C4-2B (cell line): Measurements from ENCODE around the gene ALKBH5.

Experiments used
- H3K27ac ChIP-seq: fragments of 450-650 bp; 2 replicates; pipeline ENCODE4 v1.5.1; 2017
- CTCF ChIP-seq: fragments of 450-650 bp; conservative IDR thresholded peaks from 2 replicates; pipeline ENCODE4 v1.5.1; 2017; ENCODE audit warnings: mild to moderate bottlenecking
- ZFX ChIP-seq: fragments of 450-650 bp; IDR thresholded peaks from 2 replicates; pipeline ENCODE4 v1.6.1; 2017

ALKBH5 gene

GRCh38 chr17:18225642-18226283 lies 42.1 kb downstream of the ALKBH5 start:
- H3K27ac ChIP-seq, result peak overlapping the region; percentile 33
- TF ChIP-seq CTCF (no peak), ZFX (peak; percentile 22; the same call in 1 of the 2 replicates)

- TF ChIP-seq ZFX (no peak), CTCF (no peak)
- peak overlapping the region; percentile 33 for H3K27ac ChIP-seq
Measured at GRCh38 chr17:18226284-18226945, 42.8 kb downstream of the ALKBH5 start.

- no peak for TF ChIP-seq CTCF
- no peak for TF ChIP-seq ZFX
- H3K27ac ChIP-seq, result no peak overlapping the region
Measured at GRCh38 chr17:18227635-18228034, 44.0 kb downstream of the ALKBH5 start.

DNA sequence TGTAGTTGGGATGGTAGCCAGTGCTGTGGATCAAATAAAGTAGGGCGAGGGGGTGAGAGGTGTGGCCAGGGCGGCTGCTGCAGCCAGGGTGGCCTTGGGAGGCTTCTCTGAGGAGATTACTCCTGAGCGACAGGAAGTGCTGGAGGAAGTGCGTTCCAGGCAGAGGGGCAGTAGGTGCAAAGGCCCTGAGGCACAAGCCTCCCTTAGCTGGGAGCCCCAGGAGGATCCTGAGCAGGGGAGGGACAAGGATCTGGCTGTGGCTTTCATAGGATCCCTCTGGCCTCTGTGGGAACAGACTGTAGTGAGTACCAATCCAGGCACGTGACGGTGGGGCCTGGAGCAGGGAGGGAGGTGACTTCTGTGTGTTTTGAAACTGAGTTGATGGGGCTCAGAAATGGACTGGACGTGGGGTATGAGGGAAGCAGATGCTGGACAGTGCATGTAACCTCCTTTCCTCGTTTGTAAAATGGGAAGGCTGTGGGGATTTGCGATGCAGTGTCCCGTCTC lies 44.6 kb downstream of the ALKBH5 start:
- TF ChIP-seq CTCF (no peak), ZFX (no peak)
- H3K27ac ChIP-seq, result no peak overlapping the region

- TF ChIP-seq ZFX (no peak), CTCF (no peak)
Measured at GRCh38 chr17:18229254-18229653, 45.6 kb downstream of the ALKBH5 start.

DNA sequence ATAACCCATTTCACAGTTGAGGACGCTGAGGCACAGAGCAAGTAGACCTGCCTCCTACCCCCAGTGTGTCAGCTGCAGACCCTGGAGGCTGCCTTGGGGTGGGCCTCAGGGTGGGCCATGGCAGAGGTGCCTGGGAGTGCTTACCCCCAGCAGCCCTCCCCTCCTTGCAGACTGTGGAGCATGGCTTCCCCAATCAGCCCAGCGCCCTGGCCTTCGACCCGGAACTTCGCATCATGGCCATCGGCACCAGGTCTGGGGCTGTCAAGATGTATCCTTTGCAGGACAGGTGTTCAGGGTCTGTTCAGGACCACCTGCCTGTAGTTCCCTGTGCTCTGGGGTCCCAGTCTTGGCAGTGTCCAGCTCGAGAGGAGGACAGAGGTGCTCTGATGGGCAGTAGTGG lies 46.1 kb downstream of the ALKBH5 start:
- no peak overlapping the region for H3K27ac ChIP-seq
- TF ChIP-seq ZFX (no peak), CTCF (no peak)

More at GRCh38 chr17:18229254-18229653, 45.6 kb downstream of the ALKBH5 start:
- H3K27ac ChIP-seq, result no peak overlapping the region

- H3K27ac ChIP-seq, result no peak overlapping the region
- TF ChIP-seq ZFX, result no peak
- TF ChIP-seq CTCF, result no peak
Measured at GRCh38 chr17:18230288-18231141, 46.9 kb downstream of the ALKBH5 start.
